H9 (cell line): ENCODE data around the gene PRKCG. TPM values are rescaled to one million over a fixed set of nuclear protein-coding genes. Genes with fewer than 3 reads are reported as not detected.
A peak's percentile ranks its signal among the peaks of the same experiment; 100 is the strongest.

Experiments
- DNase-seq: peaks from one replicate; pipeline ENCODE4 v3.0.0-alpha.2; 2017
- H2AFZ ChIP-seq: one replicate; pipeline ENCODE4 v1.6.1; 2013; ENCODE audit warnings: mild to moderate bottlenecking, low read length, control low read depth, moderate library complexity
- H2AK5ac ChIP-seq: 2 replicates; pipeline ENCODE4 v1.6.1; 2013; ENCODE audit warnings: low read length, control low read depth, mixed read lengths; ENCODE audit not compliant: insufficient read length
- H2BK120ac ChIP-seq: one replicate; pipeline ENCODE4 v1.6.1; 2013; ENCODE audit warnings: low read depth, mild to moderate bottlenecking, low read length, control low read depth, inconsistent platforms; ENCODE audit not compliant: poor library complexity, severe bottlenecking
- H2BK12ac ChIP-seq: 2 replicates; pipeline ENCODE4 v1.6.1; 2013; ENCODE audit warnings: low read length, control low read depth, mixed read lengths, low read depth; ENCODE audit not compliant: insufficient read length
- H2BK15ac ChIP-seq: 2 replicates; pipeline ENCODE4 v1.6.1; 2013; ENCODE audit warnings: low read depth, low read length, control low read depth
- H2BK20ac ChIP-seq: one replicate; pipeline ENCODE4 v1.6.1; 2013; ENCODE audit warnings: low read depth, mild to moderate bottlenecking, low read length, control low read depth, inconsistent platforms; ENCODE audit not compliant: poor library complexity, severe bottlenecking
- H2BK5ac ChIP-seq: 2 replicates; pipeline ENCODE4 v1.6.1; 2013; ENCODE audit warnings: low read length, control low read depth, mixed read lengths; ENCODE audit not compliant: insufficient read length
- H3K14ac ChIP-seq: 2 replicates; pipeline ENCODE4 v1.6.1; 2013; ENCODE audit warnings: low read length, control low read depth; ENCODE audit not compliant: insufficient read depth
- H3K18ac ChIP-seq: 2 replicates; pipeline ENCODE4 v1.6.1; 2013; ENCODE audit warnings: low read depth, mild to moderate bottlenecking, mixed read lengths, low read length, control low read depth; ENCODE audit not compliant: insufficient read length
- H3K23ac ChIP-seq: 2 replicates; pipeline ENCODE4 v1.6.1; 2013; ENCODE audit warnings: low read length, control low read depth, mixed read lengths, low read depth; ENCODE audit not compliant: insufficient read length
- H3K23me2 ChIP-seq: 2 replicates; pipeline ENCODE4 v1.6.1; 2013; ENCODE audit warnings: low read depth, mild to moderate bottlenecking, mixed read lengths, low read length, control low read depth; ENCODE audit not compliant: insufficient read length, poor library complexity, severe bottlenecking
- H3K27ac ChIP-seq: 2 replicates; pipeline ENCODE4 v1.5.1; 2013; ENCODE audit warnings: low read length, control low read depth, mixed read lengths, low read depth; ENCODE audit not compliant: insufficient read length
- H3K27me3 ChIP-seq: 2 replicates; pipeline ENCODE4 v1.6.1; 2013; ENCODE audit warnings: low read length, control low read depth, inconsistent platforms; ENCODE audit not compliant: insufficient read depth
- H3K4ac ChIP-seq: 2 replicates; pipeline ENCODE4 v1.6.1; 2013; ENCODE audit warnings: low read depth, mild to moderate bottlenecking, control low read depth, inconsistent platforms, low read length, moderate library complexity
- H3K4me1 ChIP-seq: 2 replicates; pipeline ENCODE4 v1.6.1; 2013; ENCODE audit warnings: low read length, control low read depth, inconsistent platforms; ENCODE audit not compliant: insufficient read depth
- H3K4me2 ChIP-seq: 2 replicates; pipeline ENCODE4 v1.6.1; 2013; ENCODE audit warnings: low read length, control low read depth, mixed read lengths; ENCODE audit not compliant: insufficient read length, insufficient read depth
- H3K56ac ChIP-seq: 2 replicates; pipeline ENCODE4 v1.6.1; 2013; ENCODE audit warnings: low read depth, mild to moderate bottlenecking, mixed read lengths, low read length, control low read depth; ENCODE audit not compliant: insufficient read length
- H3K79me1 ChIP-seq: 2 replicates; pipeline ENCODE4 v1.6.1; 2013; ENCODE audit warnings: low read depth, mild to moderate bottlenecking, moderate library complexity, low read length, control low read depth, inconsistent platforms; ENCODE audit not compliant: insufficient read depth, poor library complexity, severe bottlenecking
- H3K79me2 ChIP-seq: 2 replicates; pipeline ENCODE4 v1.6.1; 2013; ENCODE audit warnings: low read length, control low read depth, inconsistent platforms; ENCODE audit not compliant: insufficient read depth
- H3K9ac ChIP-seq: 2 replicates; pipeline ENCODE4 v1.6.1; 2013; ENCODE audit warnings: low read length, control low read depth, mixed read lengths; ENCODE audit not compliant: insufficient read length; ENCODE audit errors: extremely low read depth
- H3K9me3 ChIP-seq: one replicate; pipeline ENCODE4 v1.6.1; 2013; ENCODE audit warnings: low read depth, low read length, inconsistent platforms; ENCODE audit not compliant: control insufficient read depth
- H3T11ph ChIP-seq: one replicate; pipeline ENCODE4 v1.6.1; 2013; ENCODE audit warnings: mild to moderate bottlenecking, low read length, control low read depth, inconsistent platforms
- H4K20me1 ChIP-seq: one replicate; pipeline ENCODE4 v1.6.1; 2013; ENCODE audit not compliant: control insufficient read depth, insufficient read length, insufficient read depth
- H4K5ac ChIP-seq: 2 replicates; pipeline ENCODE4 v1.6.1; 2013; ENCODE audit warnings: low read depth, mild to moderate bottlenecking, mixed read lengths, low read length, control low read depth; ENCODE audit not compliant: insufficient read length
- H4K8ac ChIP-seq: replicated peaks from 2 replicates; pipeline ENCODE4 v1.6.1; 2013; ENCODE audit warnings: low read length, control low read depth, mixed read lengths, low read depth; ENCODE audit not compliant: insufficient read length
- H4K91ac ChIP-seq: 2 replicates; pipeline ENCODE4 v1.6.1; 2013; ENCODE audit warnings: low read depth, mild to moderate bottlenecking, moderate library complexity, mixed read lengths, low read length, control low read depth; ENCODE audit not compliant: insufficient read length
- H3K27ac Mint-ChIP-seq, 3 experiments: 2 replicates in 2 of 3; 3 replicates in 1 of 3; pipeline ENCODE4 v1.8.0; 2020 to 2021; ENCODE audit warnings: mixed read lengths in 3 of 3, mild to moderate bottlenecking in 1 of 3, moderate library complexity in 1 of 3
- H3K27me3 Mint-ChIP-seq: 2 replicates; pipeline ENCODE4 v1.8.0; 2021; ENCODE audit warnings: low read depth, mild to moderate bottlenecking, moderate library complexity, mixed read lengths
- H3K36me3 Mint-ChIP-seq, 3 experiments: 2 replicates in 2 of 3; 3 replicates in 1 of 3; pipeline ENCODE4 v1.8.0; 2020 to 2021; ENCODE audit warnings: low read depth in 3 of 3, mixed read lengths in 3 of 3; ENCODE audit not compliant: insufficient read depth in 1 of 3
- H3K4me1 Mint-ChIP-seq, 2 experiments: 2 replicates each; pipeline ENCODE4 v1.8.0; 2020; ENCODE audit warnings: mixed read lengths in 2 of 2
- H3K4me3 Mint-ChIP-seq, 2 experiments: 2 replicates in 1 of 2; 3 replicates in 1 of 2; pipeline ENCODE4 v1.8.0; 2020 to 2021; ENCODE audit warnings: mild to moderate bottlenecking in 2 of 2, mixed read lengths in 2 of 2, moderate library complexity in 1 of 2
- H3K9me3 Mint-ChIP-seq, 2 experiments: 2 replicates in 1 of 2; 3 replicates in 1 of 2; pipeline ENCODE4 v1.8.0; 2020; ENCODE audit warnings: mild to moderate bottlenecking in 2 of 2, mixed read lengths in 2 of 2, moderate library complexity in 1 of 2
- CTCF ChIP-seq: fragments of 200-600 bp; sonication (generic); conservative IDR thresholded peaks from 3 replicates; pipeline ENCODE4 v1.8.0; 2021; ENCODE audit warnings: antibody characterized with exemption, mild to moderate bottlenecking
- WGBS: extraction: QIAGEN DNeasy Blood & Tissue Kit; methylation state at CpG from one replicate; pipeline ENCODE4 v1.1.7; 2013; ENCODE audit warnings: missing lambda C conversion rate, low lambda C conversion rate, mixed read lengths; ENCODE audit not compliant: insufficient read length; ENCODE audit errors: extremely low coverage; 5-methylcytosine and 5-hydroxymethylcytosine counted together
- total RNA-seq: library from RNA; stranded (reverse); gene quantifications from 2 replicates; pipeline ENCODE4 v1.2.1, GENCODE V29; 2021

Gene PRKCG
- total RNA-seq, 1 experiment from 2014 or later: 8.8 TPM

GRCh38 chr19:53883741-53884140 lies 1.7 kb downstream of the PRKCG start:
- Histone ChIP-seq H3K18ac (no peak overlapping the region), H3K27ac (no peak overlapping the region), H2BK120ac (no peak overlapping the region), H4K20me1 (no peaks in the 10 kb centered on the region), H3K14ac (0 out of 2 replicates have a peak overlapping the region, but pooled peaks have one; percentile 32), H3K23ac (no peak overlapping the region), H2BK12ac (no peak overlapping the region), H2BK15ac (no peak overlapping the region), H2AK5ac (no peak overlapping the region), H4K8ac (no peak overlapping the region), H2BK20ac (no peak overlapping the region), H3K9me3 (no peaks in the 10 kb centered on the region), H3T11ph (no peak overlapping the region), H3K23me2 (peaks cover 36% of the 10 kb centered on the region), H3K4me1 (no peaks in the 10 kb centered on the region; the same call in 1 of the 2 replicates), H4K5ac (no peak overlapping the region), H3K79me2 (no peaks in the 10 kb centered on the region), H3K56ac (no peak overlapping the region), H3K79me1 (no peaks in the 10 kb centered on the region), H2BK5ac (no peak overlapping the region), H3K9ac (no peak overlapping the region), H3K4ac (no peak overlapping the region), H3K4me2 (peak overlapping the region; percentile 81), H4K91ac (no peak overlapping the region), H3K27me3 (no peaks in the 10 kb centered on the region), H2AFZ (no peak overlapping the region)
- no peak for DNase-seq
- Mint-ChIP-seq H3K27ac (peak overlapping the region in 1 of 3 experiments; percentile 0; a peak in 1 of 7 replicates), H3K36me3 (no peaks in the 10 kb centered on the region; a peak in 2 of 7 replicates), H3K27me3 (peaks cover 23% of the 10 kb centered on the region), H3K9me3 (no peaks in the 10 kb centered on the region), H3K4me3 (peak overlapping the region; percentile 33 to 79), H3K4me1 (peaks cover 16 to 19% of the 10 kb centered on the region in 2 experiments)
- no peak for TF ChIP-seq CTCF
- WGBS: no CpG with 5 or more reads among the region's 11 CpGs
